HEK293T (cell line): ENCODE results near the gene MYEOV.

Experiments used
- CTCF ChIA-PET: fragments of 350-600 bp; formaldehyde crosslinking; extraction: SDS; loops from one replicate; lab custom pipeline; 2021; ENCODE audit warnings: antibody characterized with exemption, inconsistent platforms; lab: Yijun Ruan, JAX
- POLR2A ChIA-PET: fragments of 350-600 bp; formaldehyde crosslinking; extraction: SDS; loops from one replicate; lab custom pipeline; 2020; ENCODE audit warnings: antibody characterized with exemption, inconsistent platforms; lab: Yijun Ruan, JAX
- DNase-seq: peaks from one replicate; pipeline ENCODE4 v3.0.0; 2012; ENCODE audit warnings: mixed read lengths; ENCODE audit errors: extremely low spot score
- ARNT ChIP-seq: fragments of 450-650 bp; IDR thresholded peaks from 2 replicates; pipeline ENCODE4 v1.6.1; 2017; ENCODE audit warnings: mild to moderate bottlenecking
- BHLHE40 ChIP-seq: fragments of 450-650 bp; IDR thresholded peaks from 2 replicates; pipeline ENCODE4 v1.6.1; 2016; ENCODE audit warnings: mild to moderate bottlenecking, moderate library complexity, borderline replicate concordance
- CTBP1 ChIP-seq: fragments of 450-650 bp; IDR thresholded peaks from 2 replicates; pipeline ENCODE4 v1.6.1; 2016; ENCODE audit warnings: borderline replicate concordance
- ELF4 ChIP-seq: fragments of 450-650 bp; IDR thresholded peaks from 2 replicates; pipeline ENCODE4 v1.6.1; 2017; ENCODE audit warnings: antibody characterized with exemption
- FOXA1 ChIP-seq: fragments of 450-650 bp; IDR thresholded peaks from 2 replicates; pipeline ENCODE4 v1.6.1; 2016; ENCODE audit warnings: mild to moderate bottlenecking
- FOXK2 ChIP-seq: fragments of 450-650 bp; IDR thresholded peaks from 2 replicates; pipeline ENCODE4 v1.6.1; 2016; ENCODE audit warnings: mild to moderate bottlenecking
- FOXM1 ChIP-seq: fragments of 450-650 bp; IDR thresholded peaks from 2 replicates; pipeline ENCODE4 v1.6.1; 2017; ENCODE audit warnings: mild to moderate bottlenecking, borderline replicate concordance
- HDGF ChIP-seq: fragments of 450-650 bp; IDR thresholded peaks from 2 replicates; pipeline ENCODE4 v1.6.1; 2017; ENCODE audit warnings: antibody characterized with exemption, borderline replicate concordance
- L3MBTL2 ChIP-seq: fragments of 450-650 bp; conservative IDR thresholded peaks from 2 replicates; pipeline ENCODE4 v1.6.1; 2016; ENCODE audit warnings: mild to moderate bottlenecking
- LEF1 ChIP-seq: fragments of 450-650 bp; IDR thresholded peaks from 2 replicates; pipeline ENCODE4 v1.6.1; 2017; ENCODE audit warnings: mild to moderate bottlenecking, borderline replicate concordance
- NFRKB ChIP-seq: fragments of 450-650 bp; IDR thresholded peaks from 2 replicates; pipeline ENCODE4 v1.6.1; 2016; ENCODE audit warnings: mild to moderate bottlenecking, moderate library complexity
- SP1 ChIP-seq: fragments of 450-650 bp; IDR thresholded peaks from 2 replicates; pipeline ENCODE4 v1.6.1; 2017
- SUZ12 ChIP-seq: fragments of 450-650 bp; IDR thresholded peaks from 2 replicates; pipeline ENCODE4 v1.6.1; 2016; ENCODE audit warnings: mild to moderate bottlenecking
- TARDBP ChIP-seq: fragments of 450-650 bp; IDR thresholded peaks from 2 replicates; pipeline ENCODE4 v1.6.1; 2016
- ZNF384 ChIP-seq: fragments of 450-650 bp; IDR thresholded peaks from 2 replicates; pipeline ENCODE4 v1.6.1; 2016
- TF ChIP-seq, protein P1 (sequence below): fragments of 450-650 bp; IDR thresholded peaks from 2 replicates; pipeline ENCODE4 v1.6.1; 2016

MYEOV gene

DNA sequence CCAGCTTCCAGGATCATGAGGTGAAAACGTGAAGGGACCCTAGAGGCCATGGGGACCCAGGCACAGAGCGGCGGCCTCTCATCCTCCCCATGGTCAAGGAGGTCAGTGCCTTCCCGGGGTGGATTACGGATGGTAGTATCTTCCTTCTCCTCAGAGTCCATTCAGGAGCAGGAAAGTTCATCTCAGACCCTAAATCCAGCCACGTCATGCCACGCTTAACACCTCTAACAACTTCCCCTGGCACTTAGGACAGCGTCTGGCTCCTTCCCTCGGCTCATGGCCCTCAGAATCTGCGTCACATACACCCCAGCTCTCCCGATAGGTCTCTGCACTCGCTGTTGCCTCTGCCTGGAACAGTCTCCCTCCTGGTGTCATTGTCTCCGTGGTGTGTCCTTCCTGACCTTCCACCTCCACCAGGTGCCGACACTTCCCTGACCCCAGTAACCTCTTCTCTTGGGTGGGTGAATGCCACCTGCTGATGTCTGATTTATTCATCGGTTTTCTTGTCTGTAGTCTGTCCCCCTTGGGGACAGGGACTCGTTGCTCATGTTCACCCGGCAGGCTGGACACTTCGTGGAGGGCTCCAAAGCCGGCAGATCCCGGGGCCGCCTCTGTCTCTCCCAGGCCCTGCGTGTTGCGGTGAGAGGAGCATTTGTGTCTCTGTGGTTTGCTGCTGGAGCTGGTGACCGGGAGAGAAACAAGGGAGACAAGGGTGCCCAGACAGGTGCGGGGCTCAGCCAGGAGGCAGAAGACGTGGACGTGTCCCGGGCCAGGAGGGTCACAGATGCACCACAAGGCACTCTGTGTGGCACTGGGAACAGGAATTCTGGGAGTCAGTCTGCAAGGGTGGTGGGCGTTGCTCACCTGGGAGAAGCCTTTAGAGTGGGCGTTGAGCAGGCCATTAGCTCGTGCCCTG, 1.4 kb downstream of the MYEOV start:
- TF ChIP-seq FOXK2 (no peak), L3MBTL2 (no peak), SUZ12 (no peak), NFRKB (no peak), TARDBP (no peak), SP1 (no peak), HDGF (no peak), ARNT (no peak)
- TF ChIP-seq, protein P1, sequence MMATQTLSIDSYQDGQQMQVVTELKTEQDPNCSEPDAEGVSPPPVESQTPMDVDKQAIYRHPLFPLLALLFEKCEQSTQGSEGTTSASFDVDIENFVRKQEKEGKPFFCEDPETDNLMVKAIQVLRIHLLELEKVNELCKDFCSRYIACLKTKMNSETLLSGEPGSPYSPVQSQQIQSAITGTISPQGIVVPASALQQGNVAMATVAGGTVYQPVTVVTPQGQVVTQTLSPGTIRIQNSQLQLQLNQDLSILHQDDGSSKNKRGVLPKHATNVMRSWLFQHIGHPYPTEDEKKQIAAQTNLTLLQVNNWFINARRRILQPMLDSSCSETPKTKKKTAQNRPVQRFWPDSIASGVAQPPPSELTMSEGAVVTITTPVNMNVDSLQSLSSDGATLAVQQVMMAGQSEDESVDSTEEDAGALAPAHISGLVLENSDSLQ: no peak
- CTCF ChIA-PET: no interaction called here
- DNase-seq: no peak
- POLR2A ChIA-PET: no interaction called here

DNA sequence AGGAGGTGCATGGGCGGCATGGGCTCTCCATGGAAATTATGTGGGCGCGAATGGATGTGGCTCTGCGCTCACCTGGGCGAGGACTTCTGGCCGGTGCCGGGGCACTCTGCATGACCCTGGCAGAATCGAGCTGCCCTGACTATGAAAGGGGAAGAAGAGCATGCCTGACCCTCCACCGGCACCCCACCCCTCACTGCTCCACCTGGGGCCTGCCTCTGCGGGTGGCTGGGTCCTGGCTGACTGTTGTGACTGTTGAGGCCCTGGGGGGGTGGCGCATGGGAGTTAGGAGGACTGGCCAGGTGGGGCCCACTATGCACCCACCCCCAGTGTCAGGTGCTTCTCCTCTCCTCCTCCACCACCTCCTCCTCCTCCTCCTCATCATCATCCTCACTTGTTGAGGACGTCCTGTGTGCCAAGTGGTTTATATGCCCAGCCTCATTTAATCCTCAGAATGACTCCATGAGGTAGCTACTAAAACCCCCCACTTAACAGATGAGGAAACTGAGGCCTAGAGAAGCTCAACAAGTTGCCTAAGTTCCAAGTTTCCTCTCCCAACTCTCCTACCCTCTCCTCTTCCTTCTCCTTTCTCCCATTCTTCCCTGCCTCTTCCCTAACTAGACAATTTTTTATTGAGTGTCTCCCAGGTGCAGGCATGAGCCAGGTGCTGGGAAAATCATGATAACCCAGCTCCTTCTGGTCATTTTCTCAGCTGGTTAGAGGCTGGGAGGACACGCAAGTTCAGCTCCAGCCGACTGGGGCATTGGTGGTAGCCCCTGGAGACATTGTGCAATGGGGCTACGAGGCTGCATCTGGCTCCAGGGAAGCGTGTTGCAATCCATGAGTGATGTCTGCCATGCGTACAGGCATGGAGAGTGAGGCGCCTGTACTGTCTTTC, 2.3 kb downstream of the MYEOV start:
- no peak for DNase-seq
- TF ChIP-seq NFRKB: no peak
- TF ChIP-seq FOXA1: no peak
- CTCF ChIA-PET: no interaction called here
- POLR2A ChIA-PET: interaction anchor here (1.0 kb wide), 1 partner anchor 159 kb away, joined by 3 read pairs; no protein-coding TSS in a partner anchor

DNA sequence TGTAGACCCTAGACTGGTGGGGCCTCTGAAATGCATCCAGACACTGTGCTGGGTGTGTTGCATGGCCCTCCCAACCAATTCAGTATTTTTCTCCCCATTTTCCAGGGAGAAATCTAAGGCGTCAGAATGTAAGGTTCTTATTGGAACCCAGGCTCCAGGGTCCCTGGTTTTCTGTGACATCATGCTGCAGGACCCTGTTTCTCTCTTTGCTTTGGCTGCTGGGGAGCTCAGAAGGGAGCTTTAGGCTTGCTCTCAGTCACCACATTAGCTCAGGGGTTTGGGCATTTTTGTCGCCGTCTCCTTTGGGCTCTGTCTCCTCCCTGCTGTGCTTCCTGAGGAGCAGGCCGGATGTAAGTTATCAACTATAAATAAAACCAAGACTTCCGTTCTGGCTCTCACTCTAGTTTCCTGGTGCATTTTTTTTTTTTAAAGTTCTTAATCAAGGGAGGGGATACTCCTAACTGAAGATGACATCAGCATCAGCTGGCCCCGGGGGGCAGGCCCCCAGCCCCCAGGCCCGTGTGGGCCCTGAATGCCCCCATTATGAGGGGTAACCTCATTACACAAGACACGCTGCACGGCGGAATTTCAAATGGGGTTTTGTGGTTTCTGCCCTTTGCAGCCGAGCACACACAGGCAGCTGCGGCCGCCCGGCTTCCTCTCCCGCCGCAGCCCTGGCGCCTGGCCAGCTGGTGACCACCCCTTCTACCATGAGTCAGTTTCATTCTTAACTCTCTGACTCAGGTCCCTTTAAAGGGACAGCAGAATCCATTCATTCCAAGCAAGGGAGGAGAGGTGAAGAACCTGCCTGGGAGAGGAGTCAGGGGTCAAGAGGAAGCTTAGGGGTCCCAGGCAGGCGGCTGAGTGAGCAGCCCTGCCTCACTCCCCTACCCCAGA, 3.2 kb downstream of the MYEOV start:
- ChIA-PET CTCF (no interaction called here), POLR2A (interaction anchor here (1.0 kb wide), 1 partner anchor 160 kb away, joined by 3 read pairs; no protein-coding TSS in a partner anchor)
- peak; percentile 58 for DNase-seq
- TF ChIP-seq BHLHE40 (no peak), CTBP1 (no peak), FOXM1 (no peak), L3MBTL2 (no peak), FOXK2 (no peak), LEF1 (no peak), SP1 (no peak), SUZ12 (no peak), ELF4 (no peak), NFRKB (no peak), FOXA1 (no peak), TARDBP (no peak), ARNT (no peak), HDGF (no peak), ZNF384 (no peak)
- TF ChIP-seq, protein P1: no peak

DNA sequence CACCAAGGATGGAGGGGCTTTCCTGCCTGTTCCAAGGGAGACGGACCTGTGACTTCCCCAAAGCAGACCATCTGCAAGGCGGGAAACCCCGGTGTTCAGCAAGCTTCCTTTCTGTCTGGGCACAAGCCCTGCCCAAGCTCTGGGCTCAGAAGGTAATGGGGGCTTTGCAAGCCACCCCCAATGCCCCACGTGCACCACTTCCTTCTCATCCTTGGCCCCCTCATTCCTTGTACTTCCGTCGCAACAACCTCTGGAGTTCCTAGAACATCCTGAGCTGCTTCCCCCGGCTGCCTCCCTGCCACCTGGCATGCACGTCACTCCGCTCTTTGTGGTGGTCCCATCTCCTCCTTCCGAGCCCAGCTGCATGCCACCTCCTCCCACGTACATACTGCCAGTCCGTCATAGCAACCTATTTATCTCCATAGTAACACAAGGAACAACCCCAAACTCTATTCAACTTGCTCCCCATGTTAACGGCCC, 3.9 kb downstream of the MYEOV start:
- ChIA-PET CTCF (no interaction called here), POLR2A (no interaction called here)

More for the DNA sequence above, 3.9 kb downstream of the MYEOV start:
- no peak for TF ChIP-seq BHLHE40
- no peak for TF ChIP-seq FOXM1
- TF ChIP-seq FOXA1: no peak
- TF ChIP-seq ELF4: no peak
- no peak for TF ChIP-seq LEF1
- no peak for TF ChIP-seq SUZ12
- TF ChIP-seq ZNF384: no peak
- no peak for TF ChIP-seq HDGF
- TF ChIP-seq ARNT: no peak
- TF ChIP-seq CTBP1: no peak
- TF ChIP-seq TARDBP: no peak
- no peak for TF ChIP-seq L3MBTL2
- TF ChIP-seq SP1: no peak
- TF ChIP-seq, protein P1: no peak
- no peak for TF ChIP-seq NFRKB
- no peak for TF ChIP-seq FOXK2
- DNase-seq: no peak
